ENCODE results near the gene HOXA4.
A peak's percentile ranks its signal among the peaks of the same experiment; 100 is the strongest.

Gene HOXA4

GRCh38 chr7:27095897-27096767 is 34.4 kb downstream of the HOXA4 start, which contains the start of gene HOXA1:
Gene HOXA1, minus strand, starts transcription at chr7:27096000. Its CDS starts 88 bp downstream, at chr7:27095912.
- Histone ChIP-seq H3K4me1 (peaks cover 0 to 12% (median 4%) of the 10 kb centered on the region in 10 experiments; a peak in 6 of 20 replicates), H3K4me2 (no peak within 1 kb of the TSS), H3K9me3 (replicated peaks in 1 of 11) (peaks cover 26 to 51% (median 45%) of the 10 kb centered on the region in 11 experiments), H3K9ac (no peak within 1 kb of the TSS), H3K27me3 (peaks cover 0 to 14% (median 0%) of the 10 kb centered on the region in 11 experiments; a peak in 6 of 22 replicates), H4K20me1 (no peaks in the 10 kb centered on the region), H3K27ac (no peak within 1 kb of the TSS), H3K4me3 (no peak within 1 kb of the TSS), H3K36me3 (no peaks in the 10 kb centered on the region)
- TF ChIP-seq Cebpa-rat (IDR thresholded peaks at IDR 0.05) = no peak

DNA sequence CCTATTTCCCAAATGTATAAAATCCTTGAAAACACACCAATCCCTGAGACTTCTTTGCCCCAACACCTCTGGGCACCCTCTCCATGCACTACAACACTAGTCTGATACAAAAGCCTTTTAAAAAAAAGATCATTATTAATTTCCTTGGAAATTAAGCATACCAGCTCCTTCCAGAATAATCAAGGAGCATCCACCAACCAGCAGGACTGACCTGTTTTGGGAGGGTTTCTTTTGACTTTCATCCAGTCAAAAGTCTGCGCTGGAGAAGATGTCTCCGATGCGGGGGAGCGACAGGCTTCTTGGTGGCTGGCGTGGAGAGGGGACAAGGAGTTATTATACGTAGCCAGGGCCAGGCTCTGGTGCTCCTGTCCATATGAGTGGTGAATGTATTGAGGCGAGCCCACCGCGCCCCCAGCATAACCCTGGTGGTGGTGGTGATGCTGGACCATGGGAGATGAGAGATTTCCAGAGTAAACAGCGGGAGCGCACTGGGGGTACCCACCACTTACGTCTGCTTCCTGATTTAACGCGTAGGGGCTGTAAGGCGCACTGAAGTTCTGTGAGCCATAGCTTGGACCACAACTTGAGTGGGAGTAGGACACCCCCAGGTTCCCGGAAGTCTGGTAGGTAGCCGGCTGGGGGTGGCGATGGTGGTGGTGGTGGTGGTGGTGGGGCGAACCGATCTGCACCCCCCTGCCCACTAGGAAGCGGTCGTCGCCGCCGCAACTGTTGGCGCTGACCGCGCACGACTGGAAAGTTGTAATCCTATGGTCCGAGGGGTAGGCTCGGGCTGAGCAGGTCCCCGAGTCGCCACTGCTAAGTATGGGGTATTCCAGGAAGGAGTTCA is 35.3 kb downstream of the HOXA4 start:
- no peaks in the 10 kb centered on the region for H3K36me3 ChIP-seq
- peaks cover 26 to 50% (median 45%) of the 10 kb centered on the region in 11 experiments for H3K9me3 ChIP-seq (replicated peaks in 1 of 11)
- no peak overlapping the region for H3K9ac ChIP-seq
- TF ChIP-seq Cebpa-rat (IDR thresholded peaks at IDR 0.05) = no peak
- H3K27ac ChIP-seq = no peak overlapping the region
- H3K4me1 ChIP-seq = peaks cover 0 to 12% (median 4%) of the 10 kb centered on the region in 10 experiments; a peak in 6 of 20 replicates
- H3K4me3 ChIP-seq = no peak overlapping the region
- peaks cover 0 to 14% (median 0%) of the 10 kb centered on the region in 11 experiments; a peak in 6 of 22 replicates for H3K27me3 ChIP-seq
- no peaks in the 10 kb centered on the region for H4K20me1 ChIP-seq
- no peak overlapping the region for H3K4me2 ChIP-seq

GRCh38 chr7:27094304-27095049 is 36.1 kb downstream of the HOXA4 start:
- H3K4me3 ChIP-seq = no peak overlapping the region
- no peak overlapping the region for H3K9ac ChIP-seq
- H3K9me3 ChIP-seq (replicated peaks in 1 of 11) = peaks cover 26 to 50% (median 45%) of the 10 kb centered on the region in 11 experiments
- H3K4me1 ChIP-seq = peaks cover 0 to 12% (median 4%) of the 10 kb centered on the region in 10 experiments; a peak in 6 of 20 replicates
- no peaks in the 10 kb centered on the region for H3K36me3 ChIP-seq
- H4K20me1 ChIP-seq = no peaks in the 10 kb centered on the region
- H3K27ac ChIP-seq = no peak overlapping the region
- H3K4me2 ChIP-seq = no peak overlapping the region
- H3K27me3 ChIP-seq = peaks cover 0 to 14% (median 0%) of the 10 kb centered on the region in 11 experiments; a peak in 6 of 22 replicates
- no peak for TF ChIP-seq Cebpa-rat (IDR thresholded peaks at IDR 0.05)

- Histone ChIP-seq H3K27ac (no peak overlapping the region), H4K20me1 (no peaks in the 10 kb centered on the region), H3K4me2 (no peak overlapping the region), H3K27me3 (peaks cover 0 to 7% (median 0%) of the 10 kb centered on the region in 11 experiments; a peak in 3 of 22 replicates), H3K9ac (no peak overlapping the region), H3K9me3 (replicated peaks in 1 of 11) (peaks cover 26 to 47% (median 42%) of the 10 kb centered on the region in 11 experiments), H3K4me1 (peaks cover 0 to 12% (median 4%) of the 10 kb centered on the region in 10 experiments; a peak in 6 of 20 replicates), H3K36me3 (no peaks in the 10 kb centered on the region), H3K4me3 (no peak overlapping the region)
- no peak for TF ChIP-seq Cebpa-rat (IDR thresholded peaks at IDR 0.05)
Observed at GRCh38 chr7:27093184-27093895, 37.2 kb downstream of the HOXA4 start.

DNA sequence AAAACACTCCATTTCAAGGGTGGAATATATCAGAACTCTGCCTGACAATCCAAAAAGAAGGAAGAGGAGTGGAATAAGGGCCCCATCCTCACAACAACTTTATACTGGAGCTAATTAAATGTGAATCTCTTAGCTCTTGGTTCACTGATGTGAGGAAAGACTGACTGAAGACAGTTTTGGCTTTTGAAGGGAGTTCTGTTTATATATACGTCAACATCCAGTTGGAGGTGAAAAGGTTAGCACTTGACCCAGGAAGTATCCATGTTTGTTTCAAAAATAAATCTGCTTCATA is 37.8 kb downstream of the HOXA4 start:
- Histone ChIP-seq H3K27ac (no peak overlapping the region), H4K20me1 (no peaks in the 10 kb centered on the region), H3K4me3 (no peak overlapping the region), H3K27me3 (peaks cover 0 to under 1% (median 0%) of the 10 kb centered on the region in 11 experiments; a peak in 1 of 22 replicates), H3K9me3 (replicated peaks in 1 of 11) (peaks cover 28 to 47% (median 43%) of the 10 kb centered on the region in 11 experiments), H3K4me1 (peaks cover 0 to 12% (median 4%) of the 10 kb centered on the region in 10 experiments; a peak in 6 of 20 replicates), H3K9ac (no peak overlapping the region), H3K4me2 (peak overlapping the region in 4 of 11 experiments; percentile 14 to 49 (median 34); a peak in 5 of 22 replicates), H3K36me3 (no peaks in the 10 kb centered on the region)
- TF ChIP-seq Cebpa-rat (IDR thresholded peaks at IDR 0.05) = no peak

DNA sequence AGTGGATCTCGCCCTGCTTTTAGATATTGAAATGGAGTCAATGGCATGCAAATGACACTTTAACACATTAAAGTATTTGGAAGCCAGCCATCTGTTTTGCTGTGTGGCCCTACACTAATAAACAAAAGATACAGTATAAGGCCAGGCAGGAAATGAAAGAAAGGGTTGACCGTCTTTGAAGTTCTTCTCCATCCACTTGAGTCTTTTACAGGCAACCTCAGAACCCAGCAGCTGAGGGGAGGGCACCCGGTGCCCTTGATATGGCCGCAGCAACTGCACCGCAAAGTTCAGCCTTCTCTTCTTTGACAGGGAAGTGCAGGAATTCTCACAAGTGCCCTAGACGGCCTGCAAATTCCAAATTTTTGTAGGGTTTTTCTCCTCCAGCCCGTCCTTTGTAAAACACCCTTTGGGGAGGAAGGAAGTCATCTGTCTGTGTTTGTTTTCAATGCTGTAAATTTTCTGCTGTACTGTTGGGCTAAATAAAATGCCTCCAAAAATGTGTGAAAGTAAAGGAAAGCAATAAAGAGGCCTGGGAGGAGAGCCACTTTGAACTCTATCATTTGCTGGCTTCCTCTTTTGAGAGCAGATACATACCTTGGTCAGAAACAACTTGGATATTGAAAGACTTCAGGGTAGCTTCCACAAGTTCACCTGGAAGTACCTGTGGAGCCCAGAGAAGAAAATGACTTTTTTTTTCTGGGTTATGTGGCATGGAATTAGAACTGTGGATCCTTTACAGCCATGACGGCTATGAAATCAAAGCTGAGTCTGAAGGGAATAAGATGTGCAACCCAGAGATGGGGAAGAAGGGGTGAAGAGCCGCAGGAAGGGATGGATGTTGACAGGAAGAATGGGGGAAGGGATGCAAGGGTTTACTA is 38.4 kb downstream of the HOXA4 start:
- no peak overlapping the region for H3K27ac ChIP-seq
- H3K9ac ChIP-seq = no peak overlapping the region
- H3K27me3 ChIP-seq = no peaks in the 10 kb centered on the region
- peaks cover 0 to 12% (median 4%) of the 10 kb centered on the region in 10 experiments; a peak in 6 of 20 replicates for H3K4me1 ChIP-seq
- no peak for TF ChIP-seq Cebpa-rat (IDR thresholded peaks at IDR 0.05)
- H4K20me1 ChIP-seq = no peaks in the 10 kb centered on the region
- no peaks in the 10 kb centered on the region for H3K36me3 ChIP-seq
- peak overlapping the region in 5 of 11 experiments; percentile 9 to 49 (median 27); a peak in 8 of 22 replicates for H3K4me2 ChIP-seq
- peaks cover 31 to 49% (median 44%) of the 10 kb centered on the region in 11 experiments for H3K9me3 ChIP-seq (replicated peaks in 1 of 11)
- H3K4me3 ChIP-seq = no peak overlapping the region

- Histone ChIP-seq H3K4me3 (no peak overlapping the region), H3K36me3 (no peaks in the 10 kb centered on the region), H3K9me3 (replicated peaks in 1 of 11) (peaks cover 22 to 40% (median 36%) of the 10 kb centered on the region in 11 experiments), H3K4me1 (peaks cover 0 to 12% (median 4%) of the 10 kb centered on the region in 10 experiments; a peak in 5 of 20 replicates), H4K20me1 (no peaks in the 10 kb centered on the region), H3K9ac (no peak overlapping the region), H3K27ac (no peak overlapping the region), H3K27me3 (no peaks in the 10 kb centered on the region), H3K4me2 (no peak overlapping the region)
- no peak for TF ChIP-seq Cebpa-rat (IDR thresholded peaks at IDR 0.05)
Observed at GRCh38 chr7:27091105-27091504, 39.5 kb downstream of the HOXA4 start.
